ENCODE results near the gene CPLX1. TPM values are rescaled to one million over a fixed set of nuclear protein-coding genes. Genes with fewer than 3 reads are reported as not detected.

CPLX1 gene
- total RNA-seq, 1 experiment from 2014 or later: 3.5 TPM

DNA sequence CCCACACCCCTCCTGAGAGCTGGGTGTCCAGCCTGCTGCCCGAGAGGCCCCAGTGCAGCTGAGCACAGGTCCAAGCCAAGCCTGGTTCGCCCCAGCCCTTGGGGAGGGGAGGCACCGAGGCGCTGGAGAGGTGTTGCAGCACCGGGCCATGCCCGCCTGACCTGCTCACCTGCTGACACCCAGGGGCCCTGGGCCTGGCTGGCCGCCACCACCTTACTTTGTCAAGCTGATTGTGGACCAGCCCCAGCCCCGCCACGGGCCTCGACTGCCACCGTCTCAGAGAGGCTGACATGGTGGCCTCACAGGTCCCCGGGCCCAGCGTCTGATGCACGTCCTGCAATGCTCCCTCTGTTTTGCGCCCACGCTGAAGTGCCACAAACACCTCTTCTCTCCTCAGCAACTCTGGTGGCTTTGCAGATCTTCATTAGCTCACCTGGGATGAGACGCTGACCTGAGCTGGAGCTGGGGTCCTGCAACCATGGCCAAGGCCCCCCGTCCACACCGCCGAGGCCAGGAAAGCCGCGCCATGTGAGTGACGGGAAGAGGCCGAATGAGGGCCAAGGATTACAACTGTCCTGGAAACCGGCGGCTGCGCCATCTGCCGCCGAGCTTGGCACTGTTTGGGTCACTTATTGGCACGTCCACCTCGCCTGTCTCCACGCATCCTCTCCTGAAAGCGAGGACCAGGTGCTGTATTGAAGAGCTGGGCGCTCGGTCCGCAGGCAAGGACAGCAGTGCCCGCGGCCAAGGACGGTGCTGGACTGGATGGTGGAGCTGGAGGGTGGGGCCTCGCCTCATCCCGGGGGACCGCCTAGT, 7.6 kb downstream of the CPLX1 start (continued):
- TF ChIP-seq HMGXB4 (CRISPR knock-in tag; IDR thresholded peaks at IDR 0.05) (no peak), SMAD3 (CRISPR knock-in tag; IDR thresholded peaks at IDR 0.05; ENCODE audit: borderline replicate concordance) (no peak), ZNF263 (CRISPR knock-in tag; IDR thresholded peaks at IDR 0.05; ENCODE audit: low read depth) (no peak), ERG (CRISPR knock-in tag; IDR thresholded peaks at IDR 0.05) (no peak), ELF4 (CRISPR knock-in tag; IDR thresholded peaks at IDR 0.05; ENCODE audit: low read depth) (no peak), TEAD4 (CRISPR knock-in tag; IDR thresholded peaks at IDR 0.05) (no peak), ZNF219 (CRISPR knock-in tag; IDR thresholded peaks at IDR 0.05; ENCODE audit: borderline replicate concordance) (no peak), ESRRA (CRISPR knock-in tag; IDR thresholded peaks at IDR 0.05; ENCODE audit: borderline replicate concordance) (no peak)
- TF ChIP-seq, protein P1, sequence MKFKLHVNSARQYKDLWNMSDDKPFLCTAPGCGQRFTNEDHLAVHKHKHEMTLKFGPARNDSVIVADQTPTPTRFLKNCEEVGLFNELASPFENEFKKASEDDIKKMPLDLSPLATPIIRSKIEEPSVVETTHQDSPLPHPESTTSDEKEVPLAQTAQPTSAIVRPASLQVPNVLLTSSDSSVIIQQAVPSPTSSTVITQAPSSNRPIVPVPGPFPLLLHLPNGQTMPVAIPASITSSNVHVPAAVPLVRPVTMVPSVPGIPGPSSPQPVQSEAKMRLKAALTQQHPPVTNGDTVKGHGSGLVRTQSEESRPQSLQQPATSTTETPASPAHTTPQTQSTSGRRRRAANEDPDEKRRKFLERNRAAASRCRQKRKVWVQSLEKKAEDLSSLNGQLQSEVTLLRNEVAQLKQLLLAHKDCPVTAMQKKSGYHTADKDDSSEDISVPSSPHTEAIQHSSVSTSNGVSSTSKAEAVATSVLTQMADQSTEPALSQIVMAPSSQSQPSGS (CRISPR knock-in tag; IDR thresholded peaks at IDR 0.05; ENCODE audit: borderline replicate concordance, low read depth): no peak
- TF ChIP-seq, protein P2, sequence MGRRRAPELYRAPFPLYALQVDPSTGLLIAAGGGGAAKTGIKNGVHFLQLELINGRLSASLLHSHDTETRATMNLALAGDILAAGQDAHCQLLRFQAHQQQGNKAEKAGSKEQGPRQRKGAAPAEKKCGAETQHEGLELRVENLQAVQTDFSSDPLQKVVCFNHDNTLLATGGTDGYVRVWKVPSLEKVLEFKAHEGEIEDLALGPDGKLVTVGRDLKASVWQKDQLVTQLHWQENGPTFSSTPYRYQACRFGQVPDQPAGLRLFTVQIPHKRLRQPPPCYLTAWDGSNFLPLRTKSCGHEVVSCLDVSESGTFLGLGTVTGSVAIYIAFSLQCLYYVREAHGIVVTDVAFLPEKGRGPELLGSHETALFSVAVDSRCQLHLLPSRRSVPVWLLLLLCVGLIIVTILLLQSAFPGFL (CRISPR knock-in tag; IDR thresholded peaks at IDR 0.05; ENCODE audit: borderline replicate concordance): no peak

- DNase-seq (ENCODE audit: low spot score): no peak
- Mint-ChIP-seq H3K27ac (no peak overlapping the region), H3K9me3 (no peaks in the 10 kb centered on the region), H3K4me1 (no peaks in the 10 kb centered on the region), H3K27me3 (ENCODE audit: low read depth) (peaks cover 97% of the 10 kb centered on the region), H3K36me3 (no peaks in the 10 kb centered on the region), H3K4me3 (no peak overlapping the region)
- ChIA-PET CTCF (interaction anchor here (1.0 to 2.3 kb wide), 2 partner anchors 9 to 132 kb away, joined by 5 to 7 read pairs; no protein-coding TSS in a partner anchor), POLR2A (interaction anchor here (0.7 kb wide), 1 partner anchor 13 kb away, joined by 3 read pairs; no protein-coding TSS in a partner anchor)
- ATAC-seq: no peak
- TF ChIP-seq, protein P3, sequence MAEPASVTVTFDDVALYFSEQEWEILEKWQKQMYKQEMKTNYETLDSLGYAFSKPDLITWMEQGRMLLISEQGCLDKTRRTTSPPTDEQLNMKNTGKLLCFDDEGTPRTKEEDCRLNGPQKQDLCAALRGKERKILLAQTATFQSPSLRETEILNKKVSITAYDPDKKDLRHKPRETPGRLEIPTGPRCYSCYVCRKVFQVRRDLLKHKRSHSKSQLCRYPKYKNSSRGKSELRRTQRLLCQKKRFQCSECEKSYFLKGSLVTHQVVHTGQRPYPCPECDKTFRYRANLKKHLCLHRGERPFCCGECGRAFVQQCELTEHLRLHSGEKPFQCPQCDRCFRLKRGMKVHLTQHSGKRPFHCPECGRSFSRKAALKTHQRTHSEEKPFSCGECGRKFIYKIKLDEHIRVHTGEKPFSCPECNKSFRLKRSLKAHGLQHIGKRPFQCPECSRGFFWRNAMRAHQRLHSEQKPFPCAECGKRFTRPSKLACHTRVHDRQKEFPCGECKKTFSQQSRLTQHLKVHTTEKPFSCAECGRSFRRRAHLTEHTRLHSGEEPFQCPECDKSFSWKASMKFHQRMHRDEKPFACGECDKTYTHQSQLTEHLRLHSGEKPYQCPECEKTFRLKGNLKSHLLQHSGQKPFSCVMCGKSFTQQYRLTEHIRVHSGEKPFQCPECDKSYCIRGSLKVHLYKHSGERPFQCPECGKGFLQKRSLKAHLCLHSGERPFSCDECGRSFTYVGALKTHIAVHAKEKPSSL (CRISPR knock-in tag; conservative IDR thresholded peaks at IDR 0.05): no peak
- TF ChIP-seq RELA (CRISPR knock-in tag; IDR thresholded peaks at IDR 0.05; ENCODE audit: borderline replicate concordance) (no peak), ZNF416 (CRISPR knock-in tag; IDR thresholded peaks at IDR 0.05) (no peak), ARID4B (CRISPR knock-in tag; IDR thresholded peaks at IDR 0.05; ENCODE audit: borderline replicate concordance) (no peak), GTF2I (CRISPR knock-in tag; conservative IDR thresholded peaks at IDR 0.05) (no peak), RORB (CRISPR knock-in tag; IDR thresholded peaks at IDR 0.05) (no peak), EMX1 (CRISPR knock-in tag; IDR thresholded peaks at IDR 0.05) (no peak), SMAD3 (CRISPR knock-in tag; IDR thresholded peaks at IDR 0.05; ENCODE audit: borderline replicate concordance) (no peak), TEAD4 (CRISPR knock-in tag; IDR thresholded peaks at IDR 0.05) (no peak), TCF7 (CRISPR knock-in tag; IDR thresholded peaks at IDR 0.05; ENCODE audit: low read depth) (no peak), OVOL2 (CRISPR knock-in tag; IDR thresholded peaks at IDR 0.05; ENCODE audit: borderline replicate concordance) (no peak), ZNF317 (CRISPR knock-in tag; IDR thresholded peaks at IDR 0.05; ENCODE audit: borderline replicate concordance, low read depth) (no peak)
- TF ChIP-seq, protein P4, sequence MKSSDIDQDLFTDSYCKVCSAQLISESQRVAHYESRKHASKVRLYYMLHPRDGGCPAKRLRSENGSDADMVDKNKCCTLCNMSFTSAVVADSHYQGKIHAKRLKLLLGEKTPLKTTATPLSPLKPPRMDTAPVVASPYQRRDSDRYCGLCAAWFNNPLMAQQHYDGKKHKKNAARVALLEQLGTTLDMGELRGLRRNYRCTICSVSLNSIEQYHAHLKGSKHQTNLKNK (CRISPR knock-in tag; IDR thresholded peaks at IDR 0.05): no peak
These were observed 10.3 kb downstream of the CPLX1 start for GRCh38 chr4:815464-816146.
